Karpas-422 (cell line): ENCODE data around the gene GPS1. TPM values are rescaled to one million over a fixed set of nuclear protein-coding genes. Genes with fewer than 3 reads are reported as not detected.

ENCODE experiments used
- DNase-seq: peaks from one replicate; pipeline ENCODE4 v3.0.0-alpha.2; 2015
- H2AFZ ChIP-seq: fragments of 200-600 bp; sonication (generic); 2 replicates; pipeline ENCODE4 v1.6.1; 2014; ENCODE audit warnings: antibody characterized with exemption, low read length, mixed read lengths
- H3K27ac ChIP-seq: fragments of 200-600 bp; sonication (generic); 2 replicates; pipeline ENCODE4 v1.5.1; 2014; ENCODE audit warnings: mild to moderate bottlenecking, low read length, moderate library complexity
- H3K27me3 ChIP-seq: fragments of 200-600 bp; sonication (generic); 2 replicates; pipeline ENCODE4 v1.6.1; 2014; ENCODE audit warnings: low read length, mixed read lengths
- H3K36me3 ChIP-seq: fragments of 200-600 bp; sonication (generic); 2 replicates; pipeline ENCODE4 v1.6.1; 2014; ENCODE audit warnings: low read length, mixed read lengths; ENCODE audit not compliant: insufficient read depth
- H3K4me1 ChIP-seq: fragments of 200-600 bp; sonication (generic); 2 replicates; pipeline ENCODE4 v1.6.1; 2014; ENCODE audit warnings: mild to moderate bottlenecking, low read length, mixed read lengths
- H3K4me2 ChIP-seq: fragments of 200-600 bp; sonication (generic); 2 replicates; pipeline ENCODE4 v1.6.1; 2014; ENCODE audit warnings: low read length, low read depth, mild to moderate bottlenecking; ENCODE audit not compliant: poor library complexity, severe bottlenecking
- H3K4me3 ChIP-seq: fragments of 200-600 bp; sonication (generic); 2 replicates; pipeline ENCODE4 v1.5.1; 2014; ENCODE audit warnings: mild to moderate bottlenecking, antibody characterized with exemption, low read length, mixed read lengths
- H3K79me2 ChIP-seq: fragments of 200-600 bp; sonication (generic); 2 replicates; pipeline ENCODE4 v1.6.1; 2014; ENCODE audit warnings: mild to moderate bottlenecking, low read length, mixed read lengths
- H3K9ac ChIP-seq: fragments of 200-600 bp; sonication (generic); 2 replicates; pipeline ENCODE4 v1.6.0; 2014; ENCODE audit warnings: low read length
- H3K9me2 ChIP-seq: fragments of 200-600 bp; sonication (generic), shearing (Covaris generic); replicated peaks from 2 replicates; pipeline ENCODE4 v1.6.0; 2014; ENCODE audit warnings: mild to moderate bottlenecking, low read length, moderate library complexity; ENCODE audit not compliant: insufficient read depth
- H3K9me3 ChIP-seq: fragments of 300-700, 200-600 bp; sonication (generic); 2 replicates; pipeline ENCODE4 v1.6.1; 2014; ENCODE audit warnings: low read length, mixed read lengths
- H4K20me1 ChIP-seq: fragments of 200-600 bp; sonication (generic); 2 replicates; pipeline ENCODE4 v1.6.1; 2014; ENCODE audit warnings: mild to moderate bottlenecking, antibody characterized with exemption, low read length, low read depth; ENCODE audit not compliant: insufficient read depth
- total RNA-seq: library from RNA; depleted of rRNA; stranded (reverse); fragments of >200 nt; shearing (Covaris generic); gene quantifications from 2 replicates; pipeline ENCODE4 v1.2.3, GENCODE V29; 2014; ENCODE audit warnings: low replicate concordance

Gene GPS1
- total RNA-seq, 1 experiment from 2014 or later = 57.1 TPM

- Histone ChIP-seq H3K27me3 (no peaks in the 10 kb centered on the region), H3K9ac (no peak overlapping the region), H3K4me2 (no peak overlapping the region), H3K9me3 (no peaks in the 10 kb centered on the region), H3K27ac (no peak overlapping the region), H3K4me3 (no peak overlapping the region), H2AFZ (no peak overlapping the region), H3K36me3 (no peaks in the 10 kb centered on the region), H3K4me1 (peaks cover 23% of the 10 kb centered on the region), H3K9me2 (no peaks in the 10 kb centered on the region), H3K79me2 (peaks cover 18% of the 10 kb centered on the region), H4K20me1 (peaks cover 16% of the 10 kb centered on the region; the same call in 1 of the 2 replicates)
- DNase-seq = no peak
These were observed 8.3 kb downstream of the GPS1 start for GRCh38 chr17:82060001-82060380.

GRCh38 chr17:82060614-82061013 is 8.9 kb downstream of the GPS1 start:
- no peak overlapping the region for H3K4me2 ChIP-seq
- DNase-seq = no peak
- H3K36me3 ChIP-seq = no peaks in the 10 kb centered on the region

GRCh38 chr17:82061047-82061925 is 9.6 kb downstream of the GPS1 start:
- H3K9me2 ChIP-seq = no peaks in the 10 kb centered on the region
- no peaks in the 10 kb centered on the region for H3K27me3 ChIP-seq
- no peak overlapping the region for H3K9ac ChIP-seq
- peaks cover 12% of the 10 kb centered on the region; the same call in 1 of the 2 replicates for H4K20me1 ChIP-seq
- no peak for DNase-seq
- H3K27ac ChIP-seq = no peak overlapping the region
- no peak overlapping the region for H3K4me2 ChIP-seq
- H3K4me1 ChIP-seq = peaks cover 26% of the 10 kb centered on the region
- H3K79me2 ChIP-seq = peaks cover 28% of the 10 kb centered on the region
- H3K4me3 ChIP-seq = no peak overlapping the region
- no peaks in the 10 kb centered on the region for H3K36me3 ChIP-seq
- no peaks in the 10 kb centered on the region for H3K9me3 ChIP-seq
- no peak overlapping the region for H2AFZ ChIP-seq

More at GRCh38 chr17:82060614-82061013, 8.9 kb downstream of the GPS1 start:
- H3K4me3 ChIP-seq = no peak overlapping the region
- peaks cover 23% of the 10 kb centered on the region for H3K79me2 ChIP-seq
- no peaks in the 10 kb centered on the region for H3K27me3 ChIP-seq
- no peak overlapping the region for H2AFZ ChIP-seq
- H3K27ac ChIP-seq = no peak overlapping the region
- H3K9me2 ChIP-seq = no peaks in the 10 kb centered on the region
- H3K4me1 ChIP-seq = peaks cover 23% of the 10 kb centered on the region
- no peaks in the 10 kb centered on the region for H3K9me3 ChIP-seq
- peaks cover 16% of the 10 kb centered on the region; the same call in 1 of the 2 replicates for H4K20me1 ChIP-seq
- no peak overlapping the region for H3K9ac ChIP-seq

GRCh38 chr17:82062076-82062983 is 10.6 kb downstream of the GPS1 start:
- no peaks in the 10 kb centered on the region for H3K27me3 ChIP-seq
- H3K79me2 ChIP-seq = peaks cover 29% of the 10 kb centered on the region
- no peaks in the 10 kb centered on the region for H3K9me2 ChIP-seq
- H3K4me1 ChIP-seq = peaks cover 30% of the 10 kb centered on the region
- H3K4me3 ChIP-seq = no peak overlapping the region
- no peak overlapping the region for H2AFZ ChIP-seq
- no peak overlapping the region for H3K4me2 ChIP-seq
- peaks cover 12% of the 10 kb centered on the region; the same call in 1 of the 2 replicates for H4K20me1 ChIP-seq
- no peaks in the 10 kb centered on the region for H3K9me3 ChIP-seq
- no peaks in the 10 kb centered on the region for H3K36me3 ChIP-seq
- no peak overlapping the region for H3K27ac ChIP-seq
- DNase-seq = no peak
- no peak overlapping the region for H3K9ac ChIP-seq

GRCh38 chr17:82062984-82063368 is 11.3 kb downstream of the GPS1 start:
- Histone ChIP-seq H3K9me3 (no peaks in the 10 kb centered on the region), H3K9me2 (no peaks in the 10 kb centered on the region), H3K36me3 (no peaks in the 10 kb centered on the region), H3K27ac (no peak overlapping the region), H2AFZ (no peak overlapping the region), H3K9ac (no peak overlapping the region), H3K4me3 (no peak overlapping the region), H3K4me1 (peaks cover 30% of the 10 kb centered on the region), H3K4me2 (no peak overlapping the region), H3K79me2 (peaks cover 29% of the 10 kb centered on the region), H4K20me1 (peaks cover 12% of the 10 kb centered on the region; the same call in 1 of the 2 replicates), H3K27me3 (no peaks in the 10 kb centered on the region)
- no peak for DNase-seq

GRCh38 chr17:82063424-82064415 is 12.0 kb downstream of the GPS1 start:
- Histone ChIP-seq H3K9ac (peak overlapping the region; percentile 99), H3K36me3 (no peaks in the 10 kb centered on the region), H3K9me2 (no peaks in the 10 kb centered on the region), H3K9me3 (no peaks in the 10 kb centered on the region), H3K79me2 (peaks cover 29% of the 10 kb centered on the region), H3K4me3 (peak overlapping the region; percentile 90), H3K27me3 (no peaks in the 10 kb centered on the region), H4K20me1 (peaks cover 12% of the 10 kb centered on the region; the same call in 1 of the 2 replicates), H3K4me2 (peak overlapping the region; percentile 94), H2AFZ (no peak overlapping the region), H3K4me1 (peaks cover 28% of the 10 kb centered on the region), H3K27ac (no peak overlapping the region)
- DNase-seq = no peak

- H3K4me3 ChIP-seq = peak overlapping the region; percentile 90
- H3K27me3 ChIP-seq = no peaks in the 10 kb centered on the region
- H3K4me2 ChIP-seq = peak overlapping the region; percentile 94
- DNase-seq = no peak
- H3K9me3 ChIP-seq = no peaks in the 10 kb centered on the region
- no peaks in the 10 kb centered on the region for H3K9me2 ChIP-seq
- H3K9ac ChIP-seq = peak overlapping the region; percentile 99
- peaks cover 12% of the 10 kb centered on the region; the same call in 1 of the 2 replicates for H4K20me1 ChIP-seq
- H3K4me1 ChIP-seq = peaks cover 21% of the 10 kb centered on the region
- peaks cover 29% of the 10 kb centered on the region for H3K79me2 ChIP-seq
- H2AFZ ChIP-seq = no peak overlapping the region
- H3K27ac ChIP-seq = peak overlapping the region; percentile 61; the same call in 1 of the 2 replicates
- H3K36me3 ChIP-seq = no peaks in the 10 kb centered on the region
These were observed 12.9 kb downstream of the GPS1 start for GRCh38 chr17:82064433-82065192.
